ENCODE data around the gene NECTIN2.

DNA sequence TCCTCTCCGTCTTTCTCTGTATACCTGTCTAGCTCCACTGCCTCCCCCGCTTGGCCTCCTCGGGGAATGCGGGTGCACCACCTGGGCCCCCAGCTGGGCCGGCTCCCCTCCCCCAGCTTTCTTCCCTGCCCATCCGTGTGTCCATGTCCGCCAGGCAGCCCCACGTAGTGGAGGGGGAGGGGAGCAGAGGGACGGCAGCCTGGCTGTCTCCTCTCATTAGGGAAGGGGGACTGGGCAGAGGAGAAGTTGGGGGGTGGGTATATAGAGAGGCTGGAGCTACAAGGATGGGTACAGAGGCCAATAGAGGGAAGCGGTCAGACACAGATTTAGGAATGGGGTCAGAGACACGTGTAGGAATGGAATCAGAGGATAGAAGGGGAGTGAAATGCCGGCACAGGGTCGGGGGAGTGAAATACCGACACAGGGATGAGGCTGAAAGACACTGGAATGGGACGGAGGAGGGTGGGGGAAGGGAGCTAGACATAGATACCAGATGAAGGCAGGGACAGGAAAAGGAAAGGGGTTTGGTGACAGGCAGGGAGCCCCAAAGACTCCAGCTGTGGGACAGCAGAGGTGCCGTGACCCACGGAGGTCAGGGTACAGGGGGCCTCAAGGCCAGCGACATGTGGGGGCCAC, 2.8 kb downstream of the NECTIN2 start:
- no peak for TF ChIP-seq SUZ12 (IDR thresholded peaks at IDR 0.05; ENCODE audit: extremely low read depth, insufficient read depth, insufficient read length)
- TF ChIP-seq YY1 (IDR thresholded peaks at IDR 0.05; ENCODE audit: insufficient read depth, insufficient read length) = no peak
- no peak for TF ChIP-seq ZNF274 (IDR thresholded peaks at IDR 0.05; ENCODE audit: low read depth, low read length)

Measured in NT2/D1 (cell line).